HepG2 (cell line): ENCODE data around the gene GKN1. TPM values are rescaled to one million over a fixed set of nuclear protein-coding genes. Genes with fewer than 3 reads are reported as not detected.
A peak's percentile ranks its signal among the peaks of the same experiment; 100 is the strongest.

Source experiments
- ATF3 ChIP-seq: sonication (generic); formaldehyde crosslinking; IDR thresholded peaks from 2 replicates; pipeline ENCODE4 v1.4.0; 2020; ENCODE audit warnings: missing genetic modification reagents
- BHLHE40 ChIP-seq: IDR thresholded peaks from 2 replicates; pipeline ENCODE4 v1.6.1; 2011; ENCODE audit warnings: low read length, improper control_type of control experiment
- GATA4 ChIP-seq: sonication (generic); IDR thresholded peaks from 2 replicates; pipeline ENCODE4 v1.6.1; 2016; ENCODE audit warnings: antibody characterized with exemption, low read depth, borderline replicate concordance
- KDM5A ChIP-seq: fragments of 200-600 bp; sonication (generic); IDR thresholded peaks from 2 replicates; pipeline ENCODE4 v1.7.0; 2018; ENCODE audit warnings: antibody characterized with exemption, mild to moderate bottlenecking, low read length, borderline replicate concordance
- KDM5B ChIP-seq: sonication (generic); formaldehyde crosslinking; IDR thresholded peaks from 2 replicates; pipeline ENCODE4 v1.4.0; 2020; ENCODE audit warnings: missing genetic modification reagents, mild to moderate bottlenecking, borderline replicate concordance
- MNT ChIP-seq: fragments of 450-650 bp; IDR thresholded peaks from 2 replicates; pipeline ENCODE4 v1.6.1; 2016
- TEF ChIP-seq: sonication (generic); formaldehyde crosslinking; IDR thresholded peaks from 2 replicates; pipeline ENCODE4 v1.5.0; 2020; ENCODE audit warnings: missing genetic modification reagents
- ZBTB21 ChIP-seq: sonication (generic); formaldehyde crosslinking; IDR thresholded peaks from 2 replicates; pipeline ENCODE4 v1.4.0; 2020; ENCODE audit warnings: missing genetic modification reagents
- ZBTB33 ChIP-seq: sonication (generic); formaldehyde crosslinking; IDR thresholded peaks from 2 replicates; pipeline ENCODE4 v1.4.0; 2020; ENCODE audit warnings: missing genetic modification reagents
- ZBTB39 ChIP-seq: sonication (generic); formaldehyde crosslinking; IDR thresholded peaks from 2 replicates; pipeline ENCODE4 v1.5.0; 2020; ENCODE audit warnings: missing genetic modification reagents
- ZBTB49 ChIP-seq: sonication (generic); formaldehyde crosslinking; IDR thresholded peaks from 2 replicates; pipeline ENCODE4 v1.4.0; 2020; ENCODE audit warnings: missing genetic modification reagents, borderline replicate concordance
- ZNF142 ChIP-seq: sonication (generic); formaldehyde crosslinking; IDR thresholded peaks from 2 replicates; pipeline ENCODE4 v1.4.0; 2020; ENCODE audit warnings: missing genetic modification reagents
- ZNF235 ChIP-seq: sonication (generic); formaldehyde crosslinking; IDR thresholded peaks from 2 replicates; pipeline ENCODE4 v1.8.1; 2023; ENCODE audit warnings: mild to moderate bottlenecking, missing genetic modification reagents, borderline replicate concordance
- ZNF331 ChIP-seq: sonication (generic); formaldehyde crosslinking; IDR thresholded peaks from 2 replicates; pipeline ENCODE4 v1.4.0; 2020; ENCODE audit warnings: missing genetic modification reagents
- polyA plus RNA-seq, 8 experiments: library from polyadenylated mRNA; depleted of rRNA in 3 of 8; stranded (reverse) in 7 of 8; unstranded in 1 of 8; fragments of >200 nt; fragmentation: Illumina TruSeq in 4 of 8; extraction: Trizol in 4 of 8; gene quantifications; 2 replicates each; pipeline versions ENCODE4 v1.2.1 to v1.2.3, GENCODE V29; 2011 to 2016; ENCODE audit warnings: low read depth in 4 of 8, missing spikeins in 1 of 8, mixed read lengths in 1 of 8; ENCODE audit not compliant: insufficient read depth in 1 of 8
- total RNA-seq, 5 experiments: library from RNA; depleted of rRNA; stranded (reverse); fragments of >200 nt; fragmentation: Illumina TruSeq; extraction: Trizol; gene quantifications; 2 replicates each; pipeline ENCODE4 v1.2.3, GENCODE V29; 2016; ENCODE audit warnings: low read depth in 1 of 5

The GKN1 gene
- total and polyA plus RNA-seq, 2 of the 13 experiments (the other 11 are each of a cell fraction or from before 2014, with no cell fraction given) = not detected

- no peak for TF ChIP-seq MNT
- 0 out of 2 replicates have a peak, but pooled peaks have one; percentile 12 for TF ChIP-seq BHLHE40
- TF ChIP-seq KDM5A = no peak
- no peak for TF ChIP-seq TEF (CRISPR knock-in tag)
- no peak for TF ChIP-seq ZNF235
- TF ChIP-seq ZNF331 = no peak
- TF ChIP-seq KDM5B (CRISPR knock-in tag) = no peak
- no peak for TF ChIP-seq ZBTB21 (CRISPR knock-in tag)
- TF ChIP-seq GATA4 = no peak
- no peak for TF ChIP-seq ZBTB33 (CRISPR knock-in tag)
- no peak for TF ChIP-seq ATF3 (CRISPR knock-in tag)
- no peak for TF ChIP-seq ZBTB49
- no peak for TF ChIP-seq ZBTB39
- no peak for TF ChIP-seq ZNF142
Measured at GRCh38 chr2:68993660-68994059, 19.2 kb downstream of the GKN1 start (continued).
